ENCODE data around the gene COL23A1.

The COL23A1 gene

GRCh38 chr5:178350361-178351220, 239.6 kb downstream of the COL23A1 start:
- no peak for DNase-seq

- DNase-seq = no peak
These were observed 240.4 kb downstream of the COL23A1 start for GRCh38 chr5:178349625-178350353.

GRCh38 chr5:178349075-178349511, 241.1 kb downstream of the COL23A1 start:
- no peak for DNase-seq

GRCh38 chr5:178348356-178349074, 241.7 kb downstream of the COL23A1 start:
- DNase-seq = no peak

- no peak for DNase-seq
These were observed 242.2 kb downstream of the COL23A1 start for GRCh38 chr5:178347956-178348355.

- DNase-seq = no peak
These were observed 243.4 kb downstream of the COL23A1 start for GRCh38 chr5:178346607-178347334.

- no peak for DNase-seq
These were observed 246.9 kb downstream of the COL23A1 start for GRCh38 chr5:178343306-178343705.

- DNase-seq = no peak
These were observed 248.4 kb downstream of the COL23A1 start for GRCh38 chr5:178341851-178342140.

GRCh38 chr5:178341091-178341850, 248.9 kb downstream of the COL23A1 start:
- DNase-seq = no peak

GRCh38 chr5:178340637-178341036, 249.6 kb downstream of the COL23A1 start:
- DNase-seq = no peak

- DNase-seq = no peak
These were observed 250.0 kb downstream of the COL23A1 start for GRCh38 chr5:178340187-178340586.

GRCh38 chr5:178339272-178339671, 250.9 kb downstream of the COL23A1 start:
- no peak for DNase-seq

- DNase-seq = peak in 1 of 2 experiments; percentile 5
These were observed 251.4 kb downstream of the COL23A1 start for GRCh38 chr5:178338750-178339144.

GRCh38 chr5:178338126-178338749, 252.0 kb downstream of the COL23A1 start:
- no peak for DNase-seq

GRCh38 chr5:178337334-178337741, 252.9 kb downstream of the COL23A1 start:
- no peak for DNase-seq

GRCh38 chr5:178336889-178337288, 253.3 kb downstream of the COL23A1 start:
- no peak for DNase-seq

- DNase-seq = no peak
These were observed 254.7 kb downstream of the COL23A1 start for GRCh38 chr5:178335302-178336030.

- no peak for DNase-seq
These were observed 255.3 kb downstream of the COL23A1 start for GRCh38 chr5:178334861-178335260.

GRCh38 chr5:178333821-178334481, 256.2 kb downstream of the COL23A1 start:
- DNase-seq = no peak

- peak in 1 of 2 experiments; percentile 6 for DNase-seq
These were observed 258.0 kb downstream of the COL23A1 start for GRCh38 chr5:178332210-178332641.

All from NCI-H526 (cell line).